K562 (cell line): ENCODE data around the gene GASK1A. TPM values are rescaled to one million over a fixed set of nuclear protein-coding genes. Genes with fewer than 3 reads are reported as not detected.

ENCODE experiments used
- ATAC-seq: fragments of 200-7000 bp; cut with Tn5 transposase; 3 replicates; pipeline ENCODE4 v1.9.1; 2020; ENCODE audit warnings: moderate library complexity
- BruUV-seq: library from RNA; stranded (reverse); fragments of 400-500 nt; replicated peaks from 2 replicates; lab custom pipeline; 2021; lab: Mats Ljungman, UMichigan
- CTCF ChIA-PET: fragments of 300-600 bp; formaldehyde crosslinking; extraction: SDS; loops from one replicate; lab custom pipeline; 2021; ENCODE audit warnings: low intra/inter-chr PET ratio; lab: Yijun Ruan, JAX
- POLR2A ChIA-PET: fragments of 300-600, 350-650 bp; sonication (Branson Sonifier 250); formaldehyde crosslinking; extraction: SDS; loops from one replicate; lab custom pipeline; 2021; ENCODE audit warnings: antibody characterized with exemption, inconsistent platforms; lab: Yijun Ruan, JAX
- DNase-seq, 4 experiments: peaks; one replicate each; pipeline versions ENCODE4 v3.0.0 to v3.0.0-alpha.2; 2011 to 2018; ENCODE audit warnings: low spot score in 3 of 4, mixed read lengths in 3 of 4; ENCODE audit errors: extremely low read depth in 1 of 4
- FAIRE-seq: peaks from 2 replicates; lab custom pipeline; 2011; peaks lifted over from hg19 to GRCh38; lab: Jason Lieb, UNC
- H2AFZ ChIP-seq: 2 replicates; pipeline ENCODE4 v1.6.0; 2011; ENCODE audit warnings: low read depth, low read length, control low read depth, inconsistent platforms
- H3K27ac ChIP-seq: fragments of 200-600 bp; 3 replicates; pipeline ENCODE4 v1.8.0; 2011; ENCODE audit warnings: low read depth, mild to moderate bottlenecking, control low read depth, inconsistent platforms, low read length, moderate library complexity, mixed read lengths; ENCODE audit errors: extremely low read depth
- H3K27me3 ChIP-seq, 2 experiments: fragments of 300-600 bp in 1 of 2; 2 replicates in 1 of 2; 3 replicates in 1 of 2; pipeline versions ENCODE4 v1.6.0 to v1.8.0; 2011; ENCODE audit warnings: inconsistent platforms in 2 of 2, low read length in 2 of 2, mild to moderate bottlenecking in 1 of 2, mixed read lengths in 1 of 2, moderate library complexity in 1 of 2; ENCODE audit not compliant: control insufficient read depth in 2 of 2, insufficient read depth in 2 of 2
- H3K36me3 ChIP-seq: fragments of 300-600 bp; 3 replicates; pipeline ENCODE4 v1.8.0; 2011; ENCODE audit warnings: mild to moderate bottlenecking, low read length, inconsistent platforms; ENCODE audit not compliant: control insufficient read depth, insufficient read depth
- H3K4me1 ChIP-seq, 2 experiments: fragments of 200-600 bp in 1 of 2; replicated peaks in 1 of 2; 2 replicates in 1 of 2; 3 replicates in 1 of 2; pipeline versions ENCODE4 v1.5.1 to v1.8.0; 2011; ENCODE audit warnings: inconsistent platforms in 2 of 2, low read length in 2 of 2, mild to moderate bottlenecking in 1 of 2, mixed read lengths in 1 of 2, moderate library complexity in 1 of 2; ENCODE audit not compliant: control insufficient read depth in 2 of 2, insufficient read depth in 2 of 2
- H3K4me2 ChIP-seq: 2 replicates; pipeline ENCODE4 v1.6.1; 2011; ENCODE audit warnings: low read length, control low read depth, inconsistent platforms, mixed read lengths; ENCODE audit not compliant: insufficient read depth
- H3K4me3 ChIP-seq: fragments of 200-600 bp; sonication (generic), shearing (Covaris generic); 2 replicates; pipeline ENCODE4 v1.5.1; 2016; ENCODE audit warnings: control low read depth, inconsistent platforms
- H3K79me2 ChIP-seq: fragments of 200-600 bp; 3 replicates; pipeline ENCODE4 v1.8.0; 2011; ENCODE audit warnings: low read length, inconsistent platforms; ENCODE audit not compliant: control insufficient read depth, insufficient read depth
- H3K9ac ChIP-seq, 2 experiments: 2 replicates each; pipeline versions ENCODE4 v1.6.0 to v1.6.1; 2011; ENCODE audit warnings: low read depth in 2 of 2, low read length in 2 of 2, control low read depth in 1 of 2, inconsistent platforms in 1 of 2, mild to moderate bottlenecking in 1 of 2, mixed read lengths in 1 of 2; ENCODE audit not compliant: insufficient read depth in 1 of 2
- H3K9me1 ChIP-seq: one replicate; pipeline ENCODE4 v1.6.0; 2011; ENCODE audit warnings: inconsistent platforms, mild to moderate bottlenecking, low read length, moderate library complexity; ENCODE audit not compliant: control insufficient read depth, insufficient read depth
- H3K9me3 ChIP-seq: replicated peaks from 2 replicates; pipeline ENCODE4 v1.5.1; 2011; ENCODE audit warnings: low read depth, low read length, inconsistent platforms; ENCODE audit not compliant: control insufficient read depth, insufficient read depth
- H4K20me1 ChIP-seq: replicated peaks from 2 replicates; pipeline ENCODE4 v1.6.1; 2011; ENCODE audit warnings: low read length, inconsistent platforms, mixed read lengths; ENCODE audit not compliant: control insufficient read depth, insufficient read depth
- AFF4 ChIP-seq: sonication (generic); formaldehyde crosslinking; IDR thresholded peaks from 2 replicates; pipeline ENCODE4 v1.8.0; 2023; ENCODE audit warnings: mild to moderate bottlenecking, missing genetic modification reagents
- ARID1B ChIP-seq: fragments of 450-650 bp; IDR thresholded peaks from 2 replicates; pipeline ENCODE4 v1.6.1; 2016; ENCODE audit warnings: antibody characterized with exemption, mild to moderate bottlenecking, inconsistent platforms
- CCNT2 ChIP-seq: IDR thresholded peaks from 2 replicates; pipeline ENCODE4 v1.6.1; 2011; ENCODE audit warnings: borderline replicate concordance, low read depth, mild to moderate bottlenecking, moderate library complexity, mixed read lengths, low read length; ENCODE audit not compliant: insufficient read length; ENCODE audit errors: extremely low read depth
- CREB1 ChIP-seq, 2 experiments: sonication (generic) in 1 of 2; formaldehyde crosslinking in 1 of 2; IDR thresholded peaks; 2 replicates each; pipeline versions ENCODE4 v1.6.1 to v1.8.0; 2012 to 2022; ENCODE audit warnings: inconsistent platforms in 1 of 2, mild to moderate bottlenecking in 1 of 2, missing genetic modification reagents in 1 of 2, moderate library complexity in 1 of 2
- EWSR1 ChIP-seq: fragments of 450-650 bp; IDR thresholded peaks from 2 replicates; pipeline ENCODE4 v1.6.1; 2018; ENCODE audit warnings: borderline replicate concordance, mild to moderate bottlenecking, low read depth, moderate library complexity; ENCODE audit not compliant: partially characterized antibody
- FUS ChIP-seq: fragments of 200-400 bp; formaldehyde crosslinking; optimal IDR thresholded peaks from 2 replicates; pipeline ENCODE3; 2017; ENCODE audit warnings: low read depth, low read length
- HDAC8 ChIP-seq: fragments of 450-650 bp; IDR thresholded peaks from 2 replicates; pipeline ENCODE4 v1.6.1; 2016; ENCODE audit warnings: mild to moderate bottlenecking, missing genetic modification characterization, moderate library complexity, missing compliant biosample characterization
- MAFK ChIP-seq: IDR thresholded peaks from 2 replicates; pipeline ENCODE4 v1.6.1; 2011; ENCODE audit warnings: low read length, improper control_type of control experiment
- MAX ChIP-seq: sonication (generic); formaldehyde crosslinking; IDR thresholded peaks from 2 replicates; pipeline ENCODE4 v1.9.0; 2022; ENCODE audit warnings: mild to moderate bottlenecking, missing genetic modification reagents
- MEF2A ChIP-seq: IDR thresholded peaks from 2 replicates; pipeline ENCODE4 v1.6.1; 2011; ENCODE audit warnings: low read depth, mild to moderate bottlenecking, low read length, moderate library complexity; ENCODE audit not compliant: control insufficient read depth
- NFE2 ChIP-seq: IDR thresholded peaks from 2 replicates; pipeline ENCODE4 v1.6.1; 2014; ENCODE audit warnings: antibody characterized with exemption, low read depth
- SIN3A ChIP-seq, 2 experiments: fragments of 150-350 bp in 1 of 2; IDR thresholded peaks; 2 replicates each; pipeline ENCODE4 v1.6.1; 2011 to 2016; ENCODE audit warnings: borderline replicate concordance in 2 of 2, low read depth in 2 of 2, low read length in 2 of 2, mild to moderate bottlenecking in 2 of 2, moderate library complexity in 2 of 2; ENCODE audit not compliant: control insufficient read depth in 1 of 2
- TEAD4 ChIP-seq, 2 experiments: sonication (generic) in 1 of 2; formaldehyde crosslinking in 1 of 2; IDR thresholded peaks; 2 replicates each; pipeline versions ENCODE4 v1.6.1 to v1.8.0; 2012 to 2022; ENCODE audit warnings: borderline replicate concordance in 1 of 2, inconsistent platforms in 1 of 2, low read length in 1 of 2, mild to moderate bottlenecking in 1 of 2, missing genetic modification reagents in 1 of 2
- U2AF2 ChIP-seq: fragments of 200-400 bp; formaldehyde crosslinking; optimal IDR thresholded peaks from 2 replicates; pipeline ENCODE3; 2017; ENCODE audit warnings: low read depth, mild to moderate bottlenecking, low read length
- ZFP30 ChIP-seq: fragments of 250-450 bp; sonication (Bioruptor Pico); IDR thresholded peaks from 2 replicates; pipeline ENCODE4 v1.8.0; 2022; ENCODE audit warnings: moderate library complexity, mild to moderate bottlenecking, inconsistent platforms, borderline replicate concordance
- ZNF77 ChIP-seq: fragments of 250-450 bp; sonication (Bioruptor Pico); IDR thresholded peaks from 2 replicates; pipeline ENCODE4 v1.5.0; 2020
- whole genome bisulfite sequencing: fragments of 100-300 bp; shearing (Covaris generic); methylation state at CpG from one replicate; pipeline ENCODE4 v1.1.6; 2016; ENCODE audit warnings: low coverage, mixed read lengths; ENCODE audit not compliant: insufficient coverage; ENCODE audit errors: missing lambda C conversion rate; 5-methylcytosine and 5-hydroxymethylcytosine counted together
- in situ Hi-C: fragments of 300-500 bp; cut with MboI; formaldehyde crosslinking; loops from 4 replicates; pipeline ENCODE4 v1.15.0; 2018; ENCODE audit warnings: inconsistent platforms, mixed read lengths
- intact Hi-C: fragments of 100-400 bp; cut with micrococcal nuclease; formaldehyde crosslinking; loops from 2 replicates; pipeline ENCODE4 v1.14.2; 2022
- polyA plus RNA-seq, 8 experiments: library from polyadenylated mRNA; depleted of rRNA in 4 of 8; stranded (reverse) in 5 of 8; unstranded in 3 of 8; fragments of >200 nt; fragmentation: Nextera tagmentation in 2 of 8; fragmentation: Illumina TruSeq in 1 of 8; extraction: Ambion mirVana in 2 of 8; extraction: Trizol in 1 of 8; gene quantifications; 2 replicates each; pipeline versions ENCODE4 v1.2.1 to v1.2.3, GENCODE V29; 2011 to 2014; ENCODE audit warnings: inconsistent platforms in 1 of 8, missing spikeins in 1 of 8
- total RNA-seq, 7 experiments: library from RNA; depleted of rRNA in 6 of 7; stranded (reverse); fragments of >200 nt in 6 of 7; fragmentation: Illumina TruSeq in 2 of 7; extraction: Trizol in 2 of 7; gene quantifications; 2 replicates each; pipeline versions ENCODE4 v1.2.1 to v1.2.3, GENCODE V29; 2011 to 2021; ENCODE audit warnings: low replicate concordance in 1 of 7

GASK1A gene
- total and polyA plus RNA-seq, 9 of the 15 experiments (the other 6 are each of a cell fraction or from before 2014, with no cell fraction given), result 0.04 to 0.11 (median 0.05) TPM; not detected in 5

- Histone ChIP-seq H3K79me2 (no peaks in the 10 kb centered on the region), H4K20me1 (no peaks in the 10 kb centered on the region), H3K9me3 (no peaks in the 10 kb centered on the region), H2AFZ (no peak overlapping the region), H3K27me3 (peaks cover 9 to 36% of the 10 kb centered on the region in 2 experiments; a peak in 3 of 5 replicates), H3K4me2 (no peak overlapping the region), H3K4me3 (no peak overlapping the region), H3K27ac (no peak overlapping the region), H3K4me1 (peaks cover 3 to 7% of the 10 kb centered on the region in 2 experiments; a peak in 2 of 5 replicates), H3K9me1 (no peaks in the 10 kb centered on the region), H3K36me3 (no peaks in the 10 kb centered on the region), H3K9ac (no peak overlapping the region)
- DNase-seq (peak; percentile 33 to 43 (median 38)), ATAC-seq (peak; percentile 57), FAIRE-seq (peak; percentile 77)
- POLR2A ChIA-PET, result interaction anchor here (0.9 kb wide), 1 partner anchor 22 kb away, joined by 3 read pairs; no protein-coding TSS in a partner anchor
- in situ Hi-C loops (no loop called here), intact Hi-C loops (no loop called here)
- CTCF ChIA-PET, result interaction anchor here (0.6 kb wide), 1 partner anchor 92 kb away, joined by 3 read pairs; no protein-coding TSS in a partner anchor
- no TSS peak for BruUV-seq
- WGBS, result 1% methylated on average over 8 of the region's 8 CpGs
- TF ChIP-seq HDAC8, result no peak
- no peak for TF ChIP-seq FUS
- no peak for TF ChIP-seq MEF2A
- TF ChIP-seq CREB1 (IDR thresholded peaks at IDR 0.05), result no peak
- TF ChIP-seq CREB1 (CRISPR knock-in tag; IDR thresholded peaks at IDR 0.05), result no peak
- no peak for TF ChIP-seq ZFP30 (CRISPR knock-in tag)
- peak; percentile 18; the same call in 1 of the 2 replicates for TF ChIP-seq MAX (CRISPR knock-in tag)
- peak; percentile 68 for TF ChIP-seq TEAD4 (IDR thresholded peaks at IDR 0.05; ENCODE audit: low read length)
- no peak for TF ChIP-seq TEAD4 (CRISPR knock-in tag; IDR thresholded peaks at IDR 0.05; ENCODE audit: borderline replicate concordance)
- TF ChIP-seq ZNF77, result no peak
- TF ChIP-seq EWSR1, result no peak
- TF ChIP-seq ARID1B, result peak; percentile 70
- peak; percentile 46; the same call in 1 of the 2 replicates for TF ChIP-seq MAFK
- TF ChIP-seq NFE2, result peak; percentile 56
- TF ChIP-seq SIN3A (IDR thresholded peaks at IDR 0.05; ENCODE audit: borderline replicate concordance in 2 of 2, control insufficient read depth in 1 of 2, low read depth in 2 of 2, low read length in 2 of 2), result no peak
- no peak for TF ChIP-seq U2AF2
- TF ChIP-seq CCNT2, result no peak
- TF ChIP-seq AFF4 (CRISPR knock-in tag), result no peak
Measured at GRCh38 chr3:43062564-43063040, 83.5 kb downstream of the GASK1A start.
